Measurements from ENCODE around the gene CDK5RAP1.

Gene CDK5RAP1

DNA sequence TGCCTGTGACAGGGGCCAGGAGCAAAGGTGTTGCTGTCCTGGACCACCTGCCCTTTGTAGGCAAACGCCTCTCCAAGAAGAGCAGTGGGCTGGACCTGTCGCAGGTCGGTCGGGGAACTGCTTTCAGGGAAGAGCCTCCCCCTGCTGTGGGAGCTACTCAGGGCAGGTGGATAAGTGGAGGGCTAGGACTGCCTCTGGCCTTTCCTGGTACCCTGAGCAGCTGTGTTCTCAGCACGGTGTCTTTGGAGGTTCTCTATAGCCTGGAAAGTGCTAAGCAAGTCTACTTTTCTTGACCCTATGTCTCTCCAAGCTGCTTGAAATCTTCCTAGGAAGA lies 83.3 kb downstream of the CDK5RAP1 start:
- no peak for TF ChIP-seq ZC3H10 (CRISPR knock-in tag; IDR thresholded peaks at IDR 0.05)
- TF ChIP-seq, protein P1, sequence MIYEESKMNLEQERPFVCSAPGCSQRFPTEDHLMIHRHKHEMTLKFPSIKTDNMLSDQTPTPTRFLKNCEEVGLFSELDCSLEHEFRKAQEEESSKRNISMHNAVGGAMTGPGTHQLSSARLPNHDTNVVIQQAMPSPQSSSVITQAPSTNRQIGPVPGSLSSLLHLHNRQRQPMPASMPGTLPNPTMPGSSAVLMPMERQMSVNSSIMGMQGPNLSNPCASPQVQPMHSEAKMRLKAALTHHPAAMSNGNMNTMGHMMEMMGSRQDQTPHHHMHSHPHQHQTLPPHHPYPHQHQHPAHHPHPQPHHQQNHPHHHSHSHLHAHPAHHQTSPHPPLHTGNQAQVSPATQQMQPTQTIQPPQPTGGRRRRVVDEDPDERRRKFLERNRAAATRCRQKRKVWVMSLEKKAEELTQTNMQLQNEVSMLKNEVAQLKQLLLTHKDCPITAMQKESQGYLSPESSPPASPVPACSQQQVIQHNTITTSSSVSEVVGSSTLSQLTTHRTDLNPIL (CRISPR knock-in tag; IDR thresholded peaks at IDR 0.05; ENCODE audit: low read depth): no peak
- TF ChIP-seq ARNTL (CRISPR knock-in tag; IDR thresholded peaks at IDR 0.05; ENCODE audit: borderline replicate concordance, low read depth): no peak
- no peak for TF ChIP-seq ESRRG (CRISPR knock-in tag; IDR thresholded peaks at IDR 0.05)
- TF ChIP-seq BACH2 (CRISPR knock-in tag; IDR thresholded peaks at IDR 0.05; ENCODE audit: borderline replicate concordance): no peak
- TF ChIP-seq OSR1 (CRISPR knock-in tag; IDR thresholded peaks at IDR 0.05): no peak
- TF ChIP-seq ZFP3 (CRISPR knock-in tag; IDR thresholded peaks at IDR 0.05): no peak
- no peak for TF ChIP-seq CSDC2 (CRISPR knock-in tag; IDR thresholded peaks at IDR 0.05)
- TF ChIP-seq SNAI2 (CRISPR knock-in tag; IDR thresholded peaks at IDR 0.05): no peak
- TF ChIP-seq, protein P2, sequence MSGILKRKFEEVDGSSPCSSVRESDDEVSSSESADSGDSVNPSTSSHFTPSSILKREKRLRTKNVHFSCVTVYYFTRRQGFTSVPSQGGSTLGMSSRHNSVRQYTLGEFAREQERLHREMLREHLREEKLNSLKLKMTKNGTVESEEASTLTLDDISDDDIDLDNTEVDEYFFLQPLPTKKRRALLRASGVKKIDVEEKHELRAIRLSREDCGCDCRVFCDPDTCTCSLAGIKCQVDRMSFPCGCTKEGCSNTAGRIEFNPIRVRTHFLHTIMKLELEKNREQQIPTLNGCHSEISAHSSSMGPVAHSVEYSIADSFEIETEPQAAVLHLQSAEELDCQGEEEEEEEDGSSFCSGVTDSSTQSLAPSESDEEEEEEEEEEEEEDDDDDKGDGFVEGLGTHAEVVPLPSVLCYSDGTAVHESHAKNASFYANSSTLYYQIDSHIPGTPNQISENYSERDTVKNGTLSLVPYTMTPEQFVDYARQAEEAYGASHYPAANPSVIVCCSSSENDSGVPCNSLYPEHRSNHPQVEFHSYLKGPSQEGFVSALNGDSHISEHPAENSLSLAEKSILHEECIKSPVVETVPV (CRISPR knock-in tag; IDR thresholded peaks at IDR 0.05): no peak
- TF ChIP-seq PPARA (CRISPR knock-in tag; IDR thresholded peaks at IDR 0.05; ENCODE audit: borderline replicate concordance): no peak
- TF ChIP-seq, protein P3, sequence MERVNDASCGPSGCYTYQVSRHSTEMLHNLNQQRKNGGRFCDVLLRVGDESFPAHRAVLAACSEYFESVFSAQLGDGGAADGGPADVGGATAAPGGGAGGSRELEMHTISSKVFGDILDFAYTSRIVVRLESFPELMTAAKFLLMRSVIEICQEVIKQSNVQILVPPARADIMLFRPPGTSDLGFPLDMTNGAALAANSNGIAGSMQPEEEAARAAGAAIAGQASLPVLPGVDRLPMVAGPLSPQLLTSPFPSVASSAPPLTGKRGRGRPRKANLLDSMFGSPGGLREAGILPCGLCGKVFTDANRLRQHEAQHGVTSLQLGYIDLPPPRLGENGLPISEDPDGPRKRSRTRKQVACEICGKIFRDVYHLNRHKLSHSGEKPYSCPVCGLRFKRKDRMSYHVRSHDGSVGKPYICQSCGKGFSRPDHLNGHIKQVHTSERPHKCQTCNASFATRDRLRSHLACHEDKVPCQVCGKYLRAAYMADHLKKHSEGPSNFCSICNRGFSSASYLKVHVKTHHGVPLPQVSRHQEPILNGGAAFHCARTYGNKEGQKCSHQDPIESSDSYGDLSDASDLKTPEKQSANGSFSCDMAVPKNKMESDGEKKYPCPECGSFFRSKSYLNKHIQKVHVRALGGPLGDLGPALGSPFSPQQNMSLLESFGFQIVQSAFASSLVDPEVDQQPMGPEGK (CRISPR knock-in tag; IDR thresholded peaks at IDR 0.05; ENCODE audit: borderline replicate concordance): no peak
- TF ChIP-seq, protein P4, sequence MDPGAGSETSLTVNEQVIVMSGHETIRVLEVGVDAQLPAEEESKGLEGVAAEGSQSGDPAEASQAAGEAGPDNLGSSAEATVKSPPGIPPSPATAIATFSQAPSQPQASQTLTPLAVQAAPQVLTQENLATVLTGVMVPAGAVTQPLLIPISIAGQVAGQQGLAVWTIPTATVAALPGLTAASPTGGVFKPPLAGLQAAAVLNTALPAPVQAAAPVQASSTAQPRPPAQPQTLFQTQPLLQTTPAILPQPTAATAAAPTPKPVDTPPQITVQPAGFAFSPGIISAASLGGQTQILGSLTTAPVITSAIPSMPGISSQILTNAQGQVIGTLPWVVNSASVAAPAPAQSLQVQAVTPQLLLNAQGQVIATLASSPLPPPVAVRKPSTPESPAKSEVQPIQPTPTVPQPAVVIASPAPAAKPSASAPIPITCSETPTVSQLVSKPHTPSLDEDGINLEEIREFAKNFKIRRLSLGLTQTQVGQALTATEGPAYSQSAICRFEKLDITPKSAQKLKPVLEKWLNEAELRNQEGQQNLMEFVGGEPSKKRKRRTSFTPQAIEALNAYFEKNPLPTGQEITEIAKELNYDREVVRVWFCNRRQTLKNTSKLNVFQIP (CRISPR knock-in tag; IDR thresholded peaks at IDR 0.05; ENCODE audit: borderline replicate concordance, low read depth): no peak
- no peak for TF ChIP-seq RARB (CRISPR knock-in tag; IDR thresholded peaks at IDR 0.05)
- TF ChIP-seq ZNF565 (CRISPR knock-in tag; conservative IDR thresholded peaks at IDR 0.05; ENCODE audit: low read depth): no peak
- no peak for TF ChIP-seq TCF4 (CRISPR knock-in tag; IDR thresholded peaks at IDR 0.05; ENCODE audit: borderline replicate concordance)
- no peak for TF ChIP-seq ZFP30 (CRISPR knock-in tag; IDR thresholded peaks at IDR 0.05)
- ATAC-seq: no peak

DNA sequence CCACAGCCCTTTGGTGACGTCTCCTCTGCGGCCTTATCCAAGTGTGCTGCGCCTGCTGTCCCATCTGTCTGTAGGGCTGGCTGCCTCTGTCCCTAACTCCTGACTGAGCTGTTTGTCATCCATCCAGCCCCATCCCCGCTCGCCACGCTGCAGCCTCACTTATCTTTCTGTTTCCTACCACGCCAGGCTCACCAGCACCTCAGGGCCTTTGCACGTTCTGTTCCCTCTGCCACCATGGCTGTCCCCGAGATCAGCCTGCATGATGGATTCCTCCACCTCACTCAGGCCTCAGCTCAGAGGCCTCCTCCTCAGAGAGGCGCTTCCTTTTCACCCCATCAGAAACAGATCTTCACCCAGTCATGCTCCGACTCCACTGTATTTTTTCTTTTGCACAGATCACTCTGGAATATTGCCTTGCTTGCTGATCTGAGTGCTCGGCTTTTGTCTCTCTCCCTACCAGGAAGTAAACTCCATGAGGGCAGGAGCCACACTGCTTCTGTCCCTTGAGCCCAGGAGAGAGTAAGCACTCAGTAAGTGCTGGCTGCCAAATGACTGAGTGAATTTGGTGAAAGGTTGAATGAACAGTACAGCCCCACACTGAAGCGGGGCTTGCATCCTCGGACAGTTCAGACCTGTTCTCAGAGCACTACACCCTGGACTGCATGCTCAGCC lies 83.8 kb downstream of the CDK5RAP1 start:
- TF ChIP-seq, protein P2 (CRISPR knock-in tag; IDR thresholded peaks at IDR 0.05): no peak
- TF ChIP-seq ISL1 (CRISPR knock-in tag; IDR thresholded peaks at IDR 0.05): no peak
- no peak for TF ChIP-seq ARNTL (CRISPR knock-in tag; IDR thresholded peaks at IDR 0.05; ENCODE audit: borderline replicate concordance, low read depth)
- no peak for TF ChIP-seq ZNF565 (CRISPR knock-in tag; conservative IDR thresholded peaks at IDR 0.05; ENCODE audit: low read depth)
- TF ChIP-seq, protein P1 (CRISPR knock-in tag; IDR thresholded peaks at IDR 0.05; ENCODE audit: low read depth): no peak
- TF ChIP-seq ESRRG (CRISPR knock-in tag; IDR thresholded peaks at IDR 0.05): no peak
- no peak for TF ChIP-seq GLIS3 (CRISPR knock-in tag; IDR thresholded peaks at IDR 0.05)
- TF ChIP-seq CSDC2 (CRISPR knock-in tag; IDR thresholded peaks at IDR 0.05): no peak
- TF ChIP-seq, protein P5, sequence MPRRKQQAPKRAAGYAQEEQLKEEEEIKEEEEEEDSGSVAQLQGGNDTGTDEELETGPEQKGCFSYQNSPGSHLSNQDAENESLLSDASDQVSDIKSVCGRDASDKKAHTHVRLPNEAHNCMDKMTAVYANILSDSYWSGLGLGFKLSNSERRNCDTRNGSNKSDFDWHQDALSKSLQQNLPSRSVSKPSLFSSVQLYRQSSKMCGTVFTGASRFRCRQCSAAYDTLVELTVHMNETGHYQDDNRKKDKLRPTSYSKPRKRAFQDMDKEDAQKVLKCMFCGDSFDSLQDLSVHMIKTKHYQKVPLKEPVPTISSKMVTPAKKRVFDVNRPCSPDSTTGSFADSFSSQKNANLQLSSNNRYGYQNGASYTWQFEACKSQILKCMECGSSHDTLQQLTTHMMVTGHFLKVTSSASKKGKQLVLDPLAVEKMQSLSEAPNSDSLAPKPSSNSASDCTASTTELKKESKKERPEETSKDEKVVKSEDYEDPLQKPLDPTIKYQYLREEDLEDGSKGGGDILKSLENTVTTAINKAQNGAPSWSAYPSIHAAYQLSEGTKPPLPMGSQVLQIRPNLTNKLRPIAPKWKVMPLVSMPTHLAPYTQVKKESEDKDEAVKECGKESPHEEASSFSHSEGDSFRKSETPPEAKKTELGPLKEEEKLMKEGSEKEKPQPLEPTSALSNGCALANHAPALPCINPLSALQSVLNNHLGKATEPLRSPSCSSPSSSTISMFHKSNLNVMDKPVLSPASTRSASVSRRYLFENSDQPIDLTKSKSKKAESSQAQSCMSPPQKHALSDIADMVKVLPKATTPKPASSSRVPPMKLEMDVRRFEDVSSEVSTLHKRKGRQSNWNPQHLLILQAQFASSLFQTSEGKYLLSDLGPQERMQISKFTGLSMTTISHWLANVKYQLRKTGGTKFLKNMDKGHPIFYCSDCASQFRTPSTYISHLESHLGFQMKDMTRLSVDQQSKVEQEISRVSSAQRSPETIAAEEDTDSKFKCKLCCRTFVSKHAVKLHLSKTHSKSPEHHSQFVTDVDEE (CRISPR knock-in tag; IDR thresholded peaks at IDR 0.05): no peak
- no peak for TF ChIP-seq ZNF8 (CRISPR knock-in tag; IDR thresholded peaks at IDR 0.05)
- TF ChIP-seq ZFP3 (CRISPR knock-in tag; IDR thresholded peaks at IDR 0.05): no peak
- no peak for TF ChIP-seq ZNF70 (CRISPR knock-in tag; IDR thresholded peaks at IDR 0.05)
- no peak for TF ChIP-seq OSR1 (CRISPR knock-in tag; IDR thresholded peaks at IDR 0.05)
- TF ChIP-seq, protein P3 (CRISPR knock-in tag; IDR thresholded peaks at IDR 0.05; ENCODE audit: borderline replicate concordance): no peak
- no peak for TF ChIP-seq PPARA (CRISPR knock-in tag; IDR thresholded peaks at IDR 0.05; ENCODE audit: borderline replicate concordance)
- ATAC-seq: no peak
